ENCODE measurements around the gene SEMA3D. TPM values are rescaled to one million over a fixed set of nuclear protein-coding genes. Genes with fewer than 3 reads are reported as not detected.

Gene SEMA3D
- total RNA-seq, 1 experiment from 2014 or later = 4.8 TPM

DNA sequence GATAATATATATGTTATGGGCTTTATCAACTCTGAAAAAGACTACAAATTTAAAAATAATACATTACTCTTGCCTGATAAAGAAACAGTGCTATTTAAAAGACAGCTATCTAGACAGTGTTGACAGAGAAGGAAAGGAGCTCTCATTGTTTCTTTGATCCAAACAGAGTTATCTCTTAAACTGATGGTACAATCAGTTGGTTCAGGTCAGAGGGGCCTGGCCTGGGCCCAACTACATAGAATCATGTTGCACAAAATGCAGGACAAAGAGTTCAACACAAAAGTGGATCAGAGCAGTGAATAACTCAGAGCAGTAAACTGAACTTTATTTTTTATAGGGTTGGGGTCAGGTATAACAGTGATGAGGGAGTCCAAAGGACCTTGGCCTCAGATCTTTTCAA is 33.8 kb upstream of the SEMA3D start:
- no TSS peak for BruUV-seq (replicated peaks)
- Histone ChIP-seq H3K4me2 (no peak overlapping the region), H2AFZ (no peak overlapping the region), H3K27ac (no peak overlapping the region), H3K9me2 (ENCODE audit: insufficient read depth) (no peaks in the 10 kb centered on the region), H3K36me3 (ENCODE audit: low read depth) (no peaks in the 10 kb centered on the region), H3K9me3 (ENCODE audit: insufficient read depth, low read depth) (no peaks in the 10 kb centered on the region; the same call in 1 of the 2 replicates), H4K20me1 (ENCODE audit: insufficient read depth) (no peaks in the 10 kb centered on the region), H3K4me1 (replicated peaks; ENCODE audit: insufficient read depth) (no peaks in the 10 kb centered on the region), H3F3A (ENCODE audit: insufficient read depth, low read depth) (no peaks in the 10 kb centered on the region), H3K4me3 (no peak overlapping the region), H3K79me2 (ENCODE audit: low read depth) (no peaks in the 10 kb centered on the region), H3K27me3 (ENCODE audit: insufficient read depth, low read depth) (no peaks in the 10 kb centered on the region)
- DNase-seq = no peak
- CTCF ChIA-PET = no interaction called here
- POLR2A ChIA-PET (ENCODE audit: unreplicated experiment) = interaction anchor here (0.6 kb wide), 1 partner anchor 576 kb away, joined by 3 read pairs; no protein-coding TSS in a partner anchor
- intact Hi-C loops (cut with micrococcal nuclease; ENCODE audit: unreplicated experiment) = no loop called here
- TF ChIP-seq, protein P1, sequence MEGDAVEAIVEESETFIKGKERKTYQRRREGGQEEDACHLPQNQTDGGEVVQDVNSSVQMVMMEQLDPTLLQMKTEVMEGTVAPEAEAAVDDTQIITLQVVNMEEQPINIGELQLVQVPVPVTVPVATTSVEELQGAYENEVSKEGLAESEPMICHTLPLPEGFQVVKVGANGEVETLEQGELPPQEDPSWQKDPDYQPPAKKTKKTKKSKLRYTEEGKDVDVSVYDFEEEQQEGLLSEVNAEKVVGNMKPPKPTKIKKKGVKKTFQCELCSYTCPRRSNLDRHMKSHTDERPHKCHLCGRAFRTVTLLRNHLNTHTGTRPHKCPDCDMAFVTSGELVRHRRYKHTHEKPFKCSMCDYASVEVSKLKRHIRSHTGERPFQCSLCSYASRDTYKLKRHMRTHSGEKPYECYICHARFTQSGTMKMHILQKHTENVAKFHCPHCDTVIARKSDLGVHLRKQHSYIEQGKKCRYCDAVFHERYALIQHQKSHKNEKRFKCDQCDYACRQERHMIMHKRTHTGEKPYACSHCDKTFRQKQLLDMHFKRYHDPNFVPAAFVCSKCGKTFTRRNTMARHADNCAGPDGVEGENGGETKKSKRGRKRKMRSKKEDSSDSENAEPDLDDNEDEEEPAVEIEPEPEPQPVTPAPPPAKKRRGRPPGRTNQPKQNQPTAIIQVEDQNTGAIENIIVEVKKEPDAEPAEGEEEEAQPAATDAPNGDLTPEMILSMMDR (conservative IDR thresholded peaks at IDR 0.05) = no peak
- TF ChIP-seq EZH2 (IDR thresholded peaks at IDR 0.05; ENCODE audit: low read depth) = no peak

DNA sequence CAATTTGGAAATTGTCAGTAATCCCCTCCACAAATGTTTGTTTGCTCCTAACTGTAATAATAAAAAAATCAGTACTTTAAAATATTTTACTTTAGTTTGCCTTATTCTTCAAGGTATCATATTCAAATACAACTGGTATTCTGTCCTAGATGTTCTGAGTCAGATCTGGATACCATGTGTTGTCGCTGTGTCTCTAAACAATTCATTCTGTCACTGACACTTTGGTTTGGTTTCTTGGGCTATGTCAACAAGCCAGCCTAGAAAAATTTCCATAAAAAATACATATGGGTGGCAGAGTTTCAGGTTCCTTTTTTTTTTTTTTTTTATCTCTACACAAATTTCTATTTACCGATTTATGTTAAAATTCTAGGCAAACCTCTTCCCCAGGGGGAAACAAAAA is 33.2 kb upstream of the SEMA3D start:
- Histone ChIP-seq H3K9me3 (ENCODE audit: insufficient read depth, low read depth) (no peaks in the 10 kb centered on the region; the same call in 1 of the 2 replicates), H4K20me1 (ENCODE audit: insufficient read depth) (no peaks in the 10 kb centered on the region), H3K9me2 (ENCODE audit: insufficient read depth) (no peaks in the 10 kb centered on the region), H3K36me3 (ENCODE audit: low read depth) (no peaks in the 10 kb centered on the region), H3K27me3 (ENCODE audit: insufficient read depth, low read depth) (no peaks in the 10 kb centered on the region), H3K4me2 (no peak overlapping the region), H2AFZ (no peak overlapping the region), H3K27ac (no peak overlapping the region), H3K4me1 (replicated peaks; ENCODE audit: insufficient read depth) (no peaks in the 10 kb centered on the region), H3K79me2 (ENCODE audit: low read depth) (no peaks in the 10 kb centered on the region), H3F3A (ENCODE audit: insufficient read depth, low read depth) (no peaks in the 10 kb centered on the region), H3K4me3 (no peak overlapping the region)
- ChIA-PET CTCF (no interaction called here), POLR2A (ENCODE audit: unreplicated experiment) (no interaction called here)
- intact Hi-C loops (cut with micrococcal nuclease; ENCODE audit: unreplicated experiment) = no loop called here
- BruUV-seq (replicated peaks) = no TSS peak
- no peak for TF ChIP-seq EZH2 (IDR thresholded peaks at IDR 0.05; ENCODE audit: low read depth)
- TF ChIP-seq, protein P1 (conservative IDR thresholded peaks at IDR 0.05) = no peak
- no peak for DNase-seq

DNA sequence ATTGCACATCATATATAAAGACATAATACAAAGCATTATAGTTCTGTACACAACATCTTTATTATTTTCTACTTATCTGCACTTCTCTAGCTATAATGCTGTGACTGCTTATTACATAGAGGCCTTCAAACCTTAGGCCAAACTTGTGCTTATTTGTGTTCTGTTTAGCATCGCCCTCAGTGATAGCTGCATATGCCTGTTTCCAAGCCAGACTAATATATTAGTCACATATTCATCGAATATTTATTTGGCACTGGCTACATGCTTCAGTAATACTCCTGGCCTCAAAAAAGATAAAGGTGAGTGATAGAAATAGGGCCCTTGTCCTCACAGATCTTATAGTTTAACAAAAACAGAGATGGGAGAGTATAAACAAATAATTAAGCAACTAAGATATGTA is 30.2 kb upstream of the SEMA3D start:
- CTCF ChIA-PET = interaction anchor here (0.7 kb wide), 1 partner anchor 687 kb away, joined by 3 read pairs; no protein-coding TSS in a partner anchor
- Histone ChIP-seq H2AFZ (no peak overlapping the region), H4K20me1 (ENCODE audit: insufficient read depth) (no peaks in the 10 kb centered on the region), H3K4me2 (no peak overlapping the region), H3K79me2 (ENCODE audit: low read depth) (no peaks in the 10 kb centered on the region), H3K4me1 (replicated peaks; ENCODE audit: insufficient read depth) (no peaks in the 10 kb centered on the region), H3K27me3 (ENCODE audit: insufficient read depth, low read depth) (no peaks in the 10 kb centered on the region), H3K4me3 (no peak overlapping the region), H3K9me2 (ENCODE audit: insufficient read depth) (no peaks in the 10 kb centered on the region), H3K36me3 (ENCODE audit: low read depth) (no peaks in the 10 kb centered on the region), H3F3A (ENCODE audit: insufficient read depth, low read depth) (no peaks in the 10 kb centered on the region), H3K27ac (no peak overlapping the region), H3K9me3 (ENCODE audit: insufficient read depth, low read depth) (no peaks in the 10 kb centered on the region)
- DNase-seq = no peak
- no peak for TF ChIP-seq EZH2 (IDR thresholded peaks at IDR 0.05; ENCODE audit: low read depth)
- TF ChIP-seq, protein P1 (conservative IDR thresholded peaks at IDR 0.05) = no peak
- intact Hi-C loops (cut with micrococcal nuclease; ENCODE audit: unreplicated experiment) = no loop called here
- POLR2A ChIA-PET (ENCODE audit: unreplicated experiment) = interaction anchor here (0.5 kb wide), 1 partner anchor 1904 kb away, joined by 4 read pairs; no protein-coding TSS in a partner anchor
- no TSS peak for BruUV-seq (replicated peaks)
